NCI-H2196 (cell line): ENCODE data around the gene FBLN7.
"Not testable (repeated sequence)": the region's sequence is repeated elsewhere in the genome, so short reads cannot be mapped to it uniquely, and the experiment has no call there.

Source experiments
- DNase-seq: peaks from one replicate; lab custom pipeline; 2025; ENCODE audit not compliant: unreplicated experiment; lab: John Stamatoyannopoulos, UW

FBLN7 gene, protein sequence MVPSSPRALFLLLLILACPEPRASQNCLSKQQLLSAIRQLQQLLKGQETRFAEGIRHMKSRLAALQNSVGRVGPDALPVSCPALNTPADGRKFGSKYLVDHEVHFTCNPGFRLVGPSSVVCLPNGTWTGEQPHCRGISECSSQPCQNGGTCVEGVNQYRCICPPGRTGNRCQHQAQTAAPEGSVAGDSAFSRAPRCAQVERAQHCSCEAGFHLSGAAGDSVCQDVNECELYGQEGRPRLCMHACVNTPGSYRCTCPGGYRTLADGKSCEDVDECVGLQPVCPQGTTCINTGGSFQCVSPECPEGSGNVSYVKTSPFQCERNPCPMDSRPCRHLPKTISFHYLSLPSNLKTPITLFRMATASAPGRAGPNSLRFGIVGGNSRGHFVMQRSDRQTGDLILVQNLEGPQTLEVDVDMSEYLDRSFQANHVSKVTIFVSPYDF

DNA sequence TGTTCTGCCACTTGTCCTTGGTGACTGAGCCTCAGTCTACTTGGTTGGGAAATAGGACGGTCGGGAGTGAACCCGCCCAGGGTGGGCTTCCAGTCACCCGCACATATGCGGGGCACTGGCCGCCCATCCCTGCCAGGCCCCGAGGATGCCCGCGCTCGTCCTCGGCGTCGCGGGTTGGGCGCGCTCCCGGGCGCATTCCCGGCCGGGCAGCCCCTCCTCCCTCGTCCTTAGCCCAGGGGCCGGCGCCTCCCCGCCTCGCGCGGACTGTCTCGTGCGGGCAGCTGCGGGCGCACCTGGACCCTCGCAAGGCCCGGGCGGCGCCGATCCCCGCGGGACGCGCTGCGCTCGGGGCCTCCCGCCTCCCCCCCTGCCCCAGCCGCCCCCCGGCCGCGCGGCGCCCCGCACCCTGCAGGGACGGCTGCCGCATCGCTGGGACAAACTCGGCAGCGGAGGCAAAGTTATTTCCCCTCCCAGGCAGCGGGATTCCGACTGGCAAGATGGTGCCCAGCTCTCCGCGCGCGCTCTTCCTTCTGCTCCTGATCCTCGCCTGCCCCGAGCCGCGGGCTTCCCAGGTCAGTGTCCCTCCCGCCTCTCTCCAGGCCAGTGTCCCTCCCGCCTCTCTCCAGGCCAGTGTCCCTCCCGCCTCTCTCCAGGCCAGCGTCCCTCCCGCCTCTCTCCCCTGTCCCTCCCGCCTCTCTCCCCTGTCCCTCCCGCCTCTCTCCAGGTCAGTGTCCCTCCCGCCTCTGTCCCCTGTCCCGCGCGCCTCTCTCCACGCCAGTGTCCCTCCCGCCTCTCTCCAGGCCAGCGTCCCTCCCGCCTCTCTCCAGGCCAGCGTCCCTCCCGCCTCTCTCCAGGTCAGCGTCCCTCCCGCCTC is at the start of gene FBLN7:
TSS of gene FBLN7 (plus strand) at position 227 of the 874 bp plus-strand sequence. CDS start at position 498, 271 bp downstream.
- DNase-seq: peak; percentile 39

DNA sequence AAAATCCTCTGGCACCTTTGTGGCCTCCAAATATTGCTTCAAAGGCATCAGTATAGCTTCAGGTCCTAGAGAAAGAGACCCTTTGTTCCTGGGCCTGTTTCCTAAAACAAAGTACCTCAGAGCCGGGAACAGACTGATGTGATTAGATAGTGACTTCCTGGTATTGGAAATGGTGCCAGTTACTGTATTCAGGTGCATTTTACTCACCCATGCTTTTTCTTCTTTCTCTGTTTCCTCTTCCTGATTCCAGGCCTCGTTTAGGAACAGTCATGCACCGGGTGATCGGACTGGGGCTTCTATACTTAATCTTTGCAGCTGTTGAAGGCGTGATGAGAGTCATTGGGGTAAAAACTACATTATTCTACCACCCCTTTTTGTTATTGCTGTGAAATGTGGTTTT is 48.8 kb upstream of the FBLN7 start:
- DNase-seq: no peak

DNA sequence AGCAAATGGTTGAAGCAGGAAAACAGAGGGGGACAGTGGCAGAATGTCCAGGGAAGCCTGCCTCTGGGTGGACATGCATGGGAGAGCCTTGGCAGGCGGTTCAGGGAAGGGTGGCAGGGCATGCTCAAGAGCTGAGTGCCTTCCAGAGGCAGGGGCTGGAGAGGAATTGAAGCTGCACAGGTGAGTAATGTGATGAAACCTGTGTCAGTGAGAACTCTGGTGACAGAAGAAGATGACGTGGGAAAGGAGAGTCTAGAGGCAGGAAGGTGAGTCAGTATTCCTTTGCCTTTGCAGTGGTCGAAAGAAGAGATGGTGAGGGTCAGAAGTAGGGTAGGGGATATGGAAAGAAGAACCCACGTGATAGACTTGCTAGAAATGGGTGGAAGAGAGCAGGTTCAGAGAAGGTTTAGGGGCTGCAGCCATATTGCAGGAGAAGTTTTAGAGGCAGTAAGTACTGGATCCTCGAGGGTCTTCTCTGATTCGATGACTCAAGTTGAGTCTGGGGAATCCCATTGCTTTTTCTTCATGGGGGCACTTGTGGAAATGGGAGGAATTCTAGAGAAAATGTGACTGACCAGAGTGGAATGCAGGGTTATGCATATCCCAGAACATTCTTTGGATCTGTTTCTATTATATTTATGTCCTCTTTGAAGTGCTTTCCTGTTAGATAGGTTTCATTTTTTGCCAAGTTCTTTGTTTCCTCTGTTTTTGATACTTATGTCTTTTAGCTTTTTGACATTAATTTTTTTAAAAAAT is 45.7 kb upstream of the FBLN7 start:
- no peak for DNase-seq

DNA sequence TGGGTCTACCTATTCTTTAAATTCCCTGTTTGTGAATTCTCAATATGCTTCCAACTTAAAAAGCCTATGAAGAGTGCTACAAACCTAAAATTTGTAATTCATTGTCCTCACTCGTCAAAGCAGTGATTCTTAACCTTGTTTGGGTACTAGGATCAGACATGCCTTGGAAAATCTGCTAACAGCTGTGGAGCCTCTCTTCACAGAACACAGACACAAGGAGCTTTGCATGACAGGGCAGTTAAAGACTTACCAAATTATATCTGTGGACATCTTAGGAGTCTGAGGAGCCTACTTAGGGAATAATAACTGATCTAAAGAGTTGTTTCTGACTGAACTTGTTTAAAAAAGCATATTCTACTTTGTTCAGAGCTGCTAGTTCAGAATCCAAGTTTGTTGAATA is 45.0 kb upstream of the FBLN7 start:
- DNase-seq: no peak

DNA sequence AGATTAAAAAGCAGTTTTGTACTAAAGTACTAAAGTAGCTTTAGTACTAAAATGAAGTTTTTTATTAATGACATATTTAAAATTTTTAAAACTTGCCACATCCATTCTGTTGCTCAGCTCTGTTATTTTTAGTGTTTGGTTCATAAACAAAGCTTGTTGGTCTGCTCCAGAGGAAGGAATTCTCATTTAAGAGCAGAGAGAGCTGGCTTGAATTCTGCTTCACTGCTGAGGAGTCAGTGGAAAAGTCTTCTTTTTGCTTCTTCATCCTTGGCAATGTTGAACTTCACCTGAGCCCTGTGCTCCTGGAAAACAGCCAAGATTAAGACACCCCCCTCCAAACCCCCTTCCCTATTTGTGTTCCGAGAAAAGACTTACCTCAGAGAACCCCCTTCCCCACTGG is 42.5 kb upstream of the FBLN7 start:
- DNase-seq: no peak

DNA sequence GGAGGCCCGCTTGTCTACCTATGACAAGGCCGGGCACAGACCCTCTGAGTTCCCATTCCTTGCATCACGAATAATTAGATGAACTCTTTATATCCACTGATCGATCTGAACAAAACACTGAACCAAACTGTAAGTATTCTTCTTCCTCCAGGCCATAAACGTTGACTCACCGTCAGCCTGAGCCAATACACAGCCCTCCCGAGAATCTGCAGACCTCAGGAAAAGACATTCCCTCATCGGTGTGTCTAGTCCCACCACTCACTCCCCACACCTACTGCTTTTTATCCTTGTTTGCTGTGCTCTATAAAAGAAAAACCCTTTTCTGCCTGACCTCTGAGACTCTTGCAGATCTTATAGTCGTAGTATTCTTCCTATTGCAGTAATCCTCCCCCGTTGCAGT is 42.1 kb upstream of the FBLN7 start:
- no peak for DNase-seq

DNA sequence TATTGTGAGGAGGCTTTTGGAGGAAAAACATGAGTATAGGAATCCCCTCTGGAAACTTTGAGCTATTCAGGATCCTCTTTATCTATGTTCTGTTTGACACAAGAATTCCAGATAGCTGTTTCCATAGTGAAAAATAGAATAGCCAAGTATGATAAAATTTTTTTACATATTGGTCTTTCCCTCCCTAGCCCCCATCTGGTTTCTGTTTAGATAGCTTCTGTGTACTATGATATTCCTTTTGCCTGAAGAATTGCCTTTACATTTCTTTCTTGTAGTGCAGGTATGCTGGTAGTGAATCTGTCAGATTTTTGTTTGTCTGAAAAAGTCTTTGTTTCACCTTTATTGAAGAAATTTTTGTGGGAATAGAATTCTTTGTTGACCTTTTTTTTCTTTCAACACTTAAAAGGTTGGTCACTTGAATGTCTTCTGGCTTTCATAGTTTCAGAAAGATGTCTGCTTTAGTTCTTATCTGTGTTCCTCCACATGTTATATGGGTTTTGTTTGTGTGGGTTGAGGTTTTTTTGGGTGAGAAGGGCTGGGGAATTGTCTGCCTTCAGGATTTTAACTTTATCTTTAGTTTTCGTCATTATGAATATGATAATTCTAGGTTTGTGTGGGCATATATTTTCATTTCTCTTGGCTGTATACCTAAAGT is 29.9 kb upstream of the FBLN7 start:
- DNase-seq: no peak

DNA sequence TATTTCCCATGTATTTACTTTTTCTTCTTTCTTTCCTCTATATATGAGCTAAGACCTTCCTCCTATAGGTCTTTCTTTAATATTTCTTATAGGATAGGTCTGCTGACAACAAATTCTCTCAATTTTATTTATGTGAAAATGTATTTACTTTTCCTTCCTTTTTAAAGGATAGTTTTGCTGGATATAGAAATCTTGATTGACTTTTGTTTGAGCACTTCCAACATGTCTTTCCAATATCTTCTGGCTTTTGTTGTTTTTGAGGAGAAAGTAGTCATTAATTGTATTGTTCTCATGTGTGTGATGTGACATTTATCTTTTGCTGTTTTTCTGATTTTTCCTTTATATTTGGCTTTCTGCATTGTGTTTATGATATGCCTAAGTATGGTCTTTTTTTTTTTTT is 28.9 kb upstream of the FBLN7 start:
- no peak for DNase-seq

DNA sequence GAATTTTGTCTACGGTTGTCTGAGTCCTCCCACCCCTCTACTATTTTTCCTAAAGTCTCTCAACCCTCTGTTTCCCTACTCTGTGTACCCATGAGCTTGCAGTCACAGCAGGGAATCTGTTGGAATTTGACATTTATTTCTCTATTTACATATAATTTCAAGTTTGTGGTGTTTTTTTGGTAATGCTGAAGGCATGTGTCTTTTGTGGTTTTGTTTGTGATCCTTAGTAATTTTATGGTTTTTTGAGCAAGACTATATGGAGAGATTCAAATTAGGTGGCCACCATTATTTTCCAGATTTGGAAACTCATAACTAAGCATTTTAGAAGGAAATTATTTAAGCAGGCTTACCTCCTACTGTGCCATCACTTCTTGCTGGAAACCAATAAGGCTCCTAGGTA is 27.2 kb upstream of the FBLN7 start:
- no peak for DNase-seq

DNA sequence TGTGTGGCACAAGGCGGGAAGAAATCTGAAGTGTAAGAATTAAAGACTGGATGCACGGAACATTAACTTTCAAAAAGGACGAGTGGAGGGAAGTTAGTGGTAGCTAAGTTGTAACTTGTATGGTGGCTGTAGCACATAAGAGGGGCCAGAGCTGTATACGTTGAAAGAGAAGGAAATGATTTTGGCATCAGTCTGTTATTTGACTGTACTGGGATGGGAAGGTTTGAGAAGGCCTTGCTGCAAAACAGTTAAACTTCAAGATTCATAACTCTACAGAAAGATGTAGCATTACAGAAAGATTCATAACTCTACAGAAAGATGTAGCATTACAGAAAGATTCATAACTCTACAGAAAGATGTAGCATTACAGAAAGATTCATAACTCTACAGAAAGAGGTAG is 24.8 kb upstream of the FBLN7 start:
- DNase-seq: not testable (repeated sequence)

DNA sequence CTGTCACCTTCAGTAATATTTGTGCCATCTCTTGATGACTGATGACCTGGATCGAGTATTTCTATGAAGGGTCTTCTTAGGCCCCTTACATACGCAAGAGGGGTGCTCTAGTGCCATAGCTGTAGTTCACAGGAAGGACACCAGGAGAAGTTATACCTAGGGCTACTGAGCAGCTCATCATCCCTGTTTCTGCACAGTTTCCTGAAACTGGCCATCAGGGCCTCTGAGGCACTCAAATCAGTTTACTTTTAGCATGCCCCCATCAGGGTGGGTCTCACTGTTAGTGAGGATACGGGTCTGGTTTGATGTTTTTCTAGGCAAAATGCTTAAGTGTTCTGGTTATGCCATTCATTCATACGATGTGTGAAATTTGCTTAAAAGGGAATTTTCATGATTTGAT is 20.0 kb upstream of the FBLN7 start:
- DNase-seq: no peak

DNA sequence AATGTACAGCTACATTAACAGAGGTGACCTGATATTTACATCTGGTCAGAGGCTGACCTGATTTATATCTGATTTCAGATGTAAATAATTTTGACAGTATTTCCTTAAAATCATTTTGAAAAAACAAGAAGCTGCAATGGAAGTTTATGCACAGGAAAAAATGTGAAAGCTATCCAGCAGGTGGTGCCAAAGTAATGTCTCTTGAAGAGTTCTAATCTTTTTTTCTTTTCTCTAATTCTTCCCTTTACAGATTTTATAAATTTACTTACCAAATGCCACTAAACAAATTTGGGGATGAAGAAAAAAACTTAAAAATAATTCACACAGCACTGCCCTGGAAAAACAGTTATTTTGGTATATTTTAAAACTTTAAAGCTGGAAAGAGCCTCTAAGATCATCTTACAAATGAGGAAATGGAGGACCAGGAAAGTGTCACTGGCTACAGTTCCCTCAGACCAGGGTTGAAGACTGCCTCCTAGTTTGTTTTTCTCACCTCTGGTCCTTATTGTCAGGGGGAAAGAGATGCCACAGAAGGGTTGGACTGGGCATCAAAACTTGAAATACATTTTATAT is 16.4 kb upstream of the FBLN7 start:
- peak; percentile 64 for DNase-seq

DNA sequence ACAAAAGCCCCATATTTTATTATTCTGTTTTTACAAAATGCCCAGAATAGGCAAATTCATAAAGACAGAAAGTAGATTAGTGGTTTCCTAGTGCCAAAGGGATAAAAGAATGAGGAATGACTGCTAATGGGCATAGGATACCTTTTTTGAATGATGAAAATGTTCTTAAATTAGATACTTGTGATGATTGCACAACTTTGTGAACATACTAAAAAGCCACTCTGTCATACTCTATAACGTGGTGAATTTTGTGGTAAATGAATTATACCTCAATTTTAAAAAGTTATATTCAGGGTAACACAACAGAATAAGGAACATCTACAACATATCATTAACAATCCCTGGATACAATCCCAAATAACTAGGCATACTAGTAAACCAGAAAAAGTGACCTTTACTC is 9.1 kb upstream of the FBLN7 start:
- no peak for DNase-seq

DNA sequence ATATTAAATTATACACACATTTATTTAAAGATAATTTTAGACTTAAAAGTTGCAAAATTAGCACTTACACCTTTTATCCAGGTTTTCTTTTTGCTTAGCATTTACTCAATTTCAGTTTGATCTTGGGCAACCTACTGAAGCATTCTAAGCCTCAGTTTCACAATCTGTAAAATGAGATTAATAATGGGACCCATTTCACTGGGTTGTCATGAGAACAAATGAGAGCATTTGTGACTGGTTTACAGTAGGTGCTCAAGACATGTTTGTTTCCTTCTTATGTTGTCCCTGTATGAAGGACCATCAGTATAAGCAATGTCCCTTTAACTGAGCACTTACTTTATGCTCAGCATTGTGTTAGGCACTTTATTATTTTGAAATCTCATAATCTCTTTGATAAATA is 4.8 kb upstream of the FBLN7 start:
- no peak for DNase-seq

DNA sequence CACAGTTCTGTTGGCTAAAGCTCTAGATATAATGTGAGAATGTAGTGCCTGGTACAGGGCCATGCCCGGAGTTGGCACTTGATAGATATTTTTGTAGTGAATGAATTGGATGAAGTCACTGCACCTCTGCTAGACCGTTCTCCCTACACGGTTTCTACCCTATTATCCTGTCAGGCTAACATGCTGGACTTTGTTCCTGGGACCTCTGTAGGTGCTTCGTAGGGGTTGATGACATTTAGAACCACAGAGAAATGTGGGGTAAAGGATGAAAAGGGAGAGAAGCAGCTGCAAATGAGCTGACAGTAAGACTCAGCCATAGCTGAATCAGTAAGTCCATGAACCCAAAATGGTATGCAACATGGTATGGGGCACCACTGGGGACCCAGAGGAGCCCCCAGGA is 4.1 kb upstream of the FBLN7 start:
- no peak for DNase-seq

DNA sequence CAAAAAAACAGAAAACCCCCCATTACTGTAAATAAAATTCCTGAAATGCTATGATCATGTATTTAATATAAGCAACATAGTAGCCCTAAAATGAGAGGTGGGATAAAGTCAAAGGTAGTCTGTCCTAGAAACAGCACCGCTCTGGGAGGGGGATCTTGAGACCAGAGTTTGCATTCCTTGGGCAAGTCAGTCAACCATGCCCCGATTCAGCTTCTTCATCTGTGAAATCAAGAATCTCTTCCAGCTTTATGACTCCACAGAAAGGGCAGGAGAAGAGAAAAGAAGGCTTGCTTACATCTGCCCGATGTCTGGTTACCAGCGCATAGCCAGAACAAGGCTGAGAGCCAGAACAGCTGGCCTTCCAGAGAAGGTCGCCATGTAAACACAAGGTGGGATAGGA is 2.1 kb upstream of the FBLN7 start:
- DNase-seq: no peak

DNA sequence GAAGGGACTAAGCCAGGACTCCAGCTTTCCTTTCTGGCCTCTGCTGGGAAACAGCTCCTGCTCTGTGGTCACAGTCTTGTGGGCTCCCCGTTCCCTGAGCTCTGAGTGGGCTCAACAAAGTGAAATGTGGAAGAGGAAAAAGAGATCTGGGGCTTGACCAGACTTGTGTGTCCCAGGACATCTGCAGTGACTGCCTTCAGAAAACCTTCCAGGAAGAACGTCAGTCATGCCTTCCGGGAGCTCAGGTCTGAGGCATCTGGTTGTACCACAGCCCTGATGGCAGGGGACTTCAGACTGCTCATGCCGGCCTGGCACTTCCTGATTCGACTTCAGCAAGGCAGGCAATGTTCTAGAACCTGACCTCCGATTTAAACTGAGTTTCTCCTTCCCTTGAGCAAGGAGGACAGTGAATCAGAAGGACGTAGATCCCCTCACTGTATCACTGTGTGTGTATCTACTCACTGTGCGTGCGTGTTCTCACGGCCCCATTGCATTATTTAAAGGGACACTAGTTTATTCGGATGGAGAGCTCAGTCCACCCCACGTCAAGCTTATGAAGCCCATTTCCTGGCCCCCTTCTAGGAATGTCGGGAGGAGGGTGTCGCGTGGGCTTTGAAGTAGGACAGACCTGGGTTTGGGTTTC is 548 bp upstream of the FBLN7 start:
- no peak for DNase-seq

DNA sequence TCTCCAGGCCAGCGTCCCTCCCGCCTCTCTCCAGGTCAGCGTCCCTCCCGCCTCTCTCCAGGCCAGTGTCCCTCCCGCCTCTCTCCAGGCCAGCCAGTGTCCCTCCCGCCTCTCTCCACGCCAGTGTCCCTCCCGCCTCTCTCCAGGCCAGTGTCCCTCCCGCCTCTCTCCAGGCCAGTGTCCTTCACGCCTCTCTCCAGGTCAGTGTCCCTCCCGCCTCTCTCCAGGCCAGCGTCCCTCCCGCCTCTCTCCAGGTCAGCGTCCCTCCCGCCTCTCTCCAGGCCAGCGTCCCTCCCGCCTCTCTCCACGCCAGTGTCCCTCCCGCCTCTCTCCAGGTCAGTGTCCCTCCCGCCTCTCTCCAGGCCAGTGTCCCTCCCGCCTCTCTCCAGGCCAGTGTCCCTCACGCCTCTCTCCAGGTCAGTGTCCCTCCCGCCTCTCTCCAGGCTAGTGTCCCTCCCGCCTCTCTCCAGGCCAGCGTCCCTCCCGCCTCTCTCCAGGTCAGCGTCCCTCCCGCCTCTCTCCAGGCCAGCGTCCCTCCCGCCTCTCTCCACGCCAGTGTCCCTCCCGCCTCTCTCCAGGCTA is 939 bp downstream of the FBLN7 start:
- not testable (repeated sequence) for DNase-seq

DNA sequence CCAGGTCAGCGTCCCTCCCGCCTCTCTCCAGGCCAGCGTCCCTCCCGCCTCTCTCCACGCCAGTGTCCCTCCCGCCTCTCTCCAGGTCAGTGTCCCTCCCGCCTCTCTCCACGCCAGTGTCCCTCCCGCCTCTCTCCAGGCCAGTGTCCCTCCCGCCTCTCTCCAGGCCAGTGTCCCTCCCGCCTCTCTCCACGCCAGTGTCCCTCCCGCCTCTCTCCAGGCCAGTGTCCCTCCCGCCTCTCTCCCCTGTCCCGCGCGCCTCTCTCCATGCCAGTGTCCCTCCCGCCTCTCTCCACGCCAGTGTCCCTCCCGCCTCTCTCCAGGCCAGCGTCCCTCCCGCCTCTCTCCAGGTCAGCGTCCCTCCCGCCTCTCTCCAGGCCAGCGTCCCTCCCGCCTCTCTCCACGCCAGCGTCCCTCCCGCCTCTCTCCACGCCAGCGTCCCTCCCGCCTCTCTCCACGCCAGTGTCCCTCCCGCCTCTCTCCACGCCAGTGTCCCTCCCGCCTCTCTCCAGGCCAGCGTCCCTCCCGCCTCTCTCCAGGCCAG is 1.5 kb downstream of the FBLN7 start:
- not testable (repeated sequence) for DNase-seq
